Testis (tissue), 2 donors: Measurements from ENCODE around the gene PLCB1.

Experiments
- POLR2A ChIP-seq: fragments of 450-650 bp; IDR thresholded peaks from one replicate; pipeline ENCODE4 v1.6.1; 2017; ENCODE audit warnings: antibody characterized with exemption, mild to moderate bottlenecking, moderate library complexity
- TF ChIP-seq, protein P1 (sequence below), 3 experiments: fragments of 450-650 bp in 2 of 3; fragments of 200-600 bp in 1 of 3; sonication (generic) in 1 of 3; IDR thresholded peaks; one replicate each; pipeline ENCODE4 v1.5.1; 2016 to 2019; ENCODE audit warnings: antibody characterized with exemption in 3 of 3, mild to moderate bottlenecking in 2 of 3, moderate library complexity in 1 of 3

GRCh38 chr20:8310618-8311017 lies 178.6 kb downstream of the PLCB1 start:
- TF ChIP-seq, protein P1, sequence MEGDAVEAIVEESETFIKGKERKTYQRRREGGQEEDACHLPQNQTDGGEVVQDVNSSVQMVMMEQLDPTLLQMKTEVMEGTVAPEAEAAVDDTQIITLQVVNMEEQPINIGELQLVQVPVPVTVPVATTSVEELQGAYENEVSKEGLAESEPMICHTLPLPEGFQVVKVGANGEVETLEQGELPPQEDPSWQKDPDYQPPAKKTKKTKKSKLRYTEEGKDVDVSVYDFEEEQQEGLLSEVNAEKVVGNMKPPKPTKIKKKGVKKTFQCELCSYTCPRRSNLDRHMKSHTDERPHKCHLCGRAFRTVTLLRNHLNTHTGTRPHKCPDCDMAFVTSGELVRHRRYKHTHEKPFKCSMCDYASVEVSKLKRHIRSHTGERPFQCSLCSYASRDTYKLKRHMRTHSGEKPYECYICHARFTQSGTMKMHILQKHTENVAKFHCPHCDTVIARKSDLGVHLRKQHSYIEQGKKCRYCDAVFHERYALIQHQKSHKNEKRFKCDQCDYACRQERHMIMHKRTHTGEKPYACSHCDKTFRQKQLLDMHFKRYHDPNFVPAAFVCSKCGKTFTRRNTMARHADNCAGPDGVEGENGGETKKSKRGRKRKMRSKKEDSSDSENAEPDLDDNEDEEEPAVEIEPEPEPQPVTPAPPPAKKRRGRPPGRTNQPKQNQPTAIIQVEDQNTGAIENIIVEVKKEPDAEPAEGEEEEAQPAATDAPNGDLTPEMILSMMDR (IDR thresholded peaks at IDR 0.05), result no peak
- no peak for TF ChIP-seq POLR2A
